WTC11 (cell line): ENCODE results near the gene P2RX1. TPM values are rescaled to one million over a fixed set of nuclear protein-coding genes. Genes with fewer than 3 reads are reported as not detected.

Experiments
- ATAC-seq: fragments of 200-7000 bp; cut with Tn5 transposase; 2 replicates; pipeline ENCODE4 v1.10.0; 2021; ENCODE audit warnings: mild to moderate bottlenecking, moderate library complexity
- CTCF ChIA-PET: fragments of 300-600 bp; sonication (Branson Sonifier 250); formaldehyde crosslinking; loops from one replicate; lab custom pipeline; 2021; ENCODE audit warnings: antibody characterized with exemption; lab: Charles Lee
- POLR2A ChIA-PET: fragments of 350-600 bp; sonication (Branson Sonifier 250); formaldehyde crosslinking; loops from one replicate; lab custom pipeline; 2021; ENCODE audit warnings: antibody characterized with exemption; lab: Charles Lee
- DNase-seq: peaks from one replicate; pipeline ENCODE4 v3.0.0; 2021; ENCODE audit warnings: low spot score
- H3K27ac Mint-ChIP-seq: 2 replicates; pipeline ENCODE4 v1.8.0; 2021; ENCODE audit warnings: mixed read lengths
- H3K27me3 Mint-ChIP-seq: 2 replicates; pipeline ENCODE4 v1.8.0; 2021; ENCODE audit warnings: low read depth, mild to moderate bottlenecking, moderate library complexity, mixed read lengths
- H3K36me3 Mint-ChIP-seq: 2 replicates; pipeline ENCODE4 v1.8.0; 2021; ENCODE audit warnings: mixed read lengths
- H3K4me1 Mint-ChIP-seq: 2 replicates; pipeline ENCODE4 v1.8.0; 2022; ENCODE audit warnings: mixed read lengths
- H3K4me3 Mint-ChIP-seq: 2 replicates; pipeline ENCODE4 v1.8.0; 2021; ENCODE audit warnings: mild to moderate bottlenecking, moderate library complexity, mixed read lengths
- H3K9me3 Mint-ChIP-seq: 2 replicates; pipeline ENCODE4 v1.8.0; 2021; ENCODE audit warnings: mixed read lengths
- EMX1 ChIP-seq: fragments of 250-450 bp; sonication (Bioruptor Pico); IDR thresholded peaks from 2 replicates; pipeline ENCODE4 v1.8.0; 2021; ENCODE audit warnings: mild to moderate bottlenecking
- FOXK1 ChIP-seq: sonication (generic); formaldehyde crosslinking; IDR thresholded peaks from 2 replicates; pipeline ENCODE4 v1.8.0; 2022; ENCODE audit warnings: mild to moderate bottlenecking, moderate library complexity, missing genetic modification reagents
- GABPB1 ChIP-seq: sonication (generic); formaldehyde crosslinking; IDR thresholded peaks from 2 replicates; pipeline ENCODE4 v1.8.1; 2023; ENCODE audit warnings: mild to moderate bottlenecking, missing genetic modification reagents
- MYBL2 ChIP-seq: sonication (generic); formaldehyde crosslinking; IDR thresholded peaks from 2 replicates; pipeline ENCODE4 v1.8.1; 2023; ENCODE audit warnings: mild to moderate bottlenecking, moderate library complexity, missing genetic modification reagents
- NFYB ChIP-seq: sonication (generic); formaldehyde crosslinking; conservative IDR thresholded peaks from 2 replicates; pipeline ENCODE4 v1.8.0; 2022; ENCODE audit warnings: low read depth, missing genetic modification reagents
- NR3C1 ChIP-seq: sonication (generic); formaldehyde crosslinking; conservative IDR thresholded peaks from 2 replicates; pipeline ENCODE4 v1.8.1; 2023; ENCODE audit warnings: low read depth, mild to moderate bottlenecking, missing genetic modification reagents
- PRRX2 ChIP-seq: fragments of 250-450 bp; sonication (Bioruptor Pico); IDR thresholded peaks from 2 replicates; pipeline ENCODE4 v1.8.0; 2021; ENCODE audit warnings: mild to moderate bottlenecking
- ZBTB21 ChIP-seq: sonication (generic); formaldehyde crosslinking; IDR thresholded peaks from 2 replicates; pipeline ENCODE4 v1.8.1; 2023; ENCODE audit warnings: mild to moderate bottlenecking, missing genetic modification reagents, borderline replicate concordance
- total RNA-seq: library from RNA; stranded (reverse); gene quantifications from 3 replicates; pipeline ENCODE4 v1.2.3, GENCODE V29; 2021
- TF ChIP-seq, protein P1 (sequence below): fragments of 250-450 bp; sonication (Bioruptor Pico); IDR thresholded peaks from 2 replicates; pipeline ENCODE4 v1.8.0; 2021; ENCODE audit warnings: mild to moderate bottlenecking
- TF ChIP-seq, protein P2 (sequence below): sonication (generic); formaldehyde crosslinking; IDR thresholded peaks from 2 replicates; pipeline ENCODE4 v1.8.0; 2022; ENCODE audit warnings: mild to moderate bottlenecking, missing genetic modification reagents
- TF ChIP-seq, protein P3 (sequence below): sonication (generic); formaldehyde crosslinking; IDR thresholded peaks from 2 replicates; pipeline ENCODE4 v1.8.0; 2023; ENCODE audit warnings: missing genetic modification reagents, mild to moderate bottlenecking, borderline replicate concordance
- TF ChIP-seq, protein P4 (sequence below): sonication (generic); formaldehyde crosslinking; IDR thresholded peaks from 2 replicates; pipeline ENCODE4 v1.8.0; 2023; ENCODE audit warnings: missing genetic modification reagents
- TF ChIP-seq, protein P5 (sequence below): sonication (generic); formaldehyde crosslinking; IDR thresholded peaks from 2 replicates; pipeline ENCODE4 v1.8.0; 2022; ENCODE audit warnings: mild to moderate bottlenecking, missing genetic modification reagents
- TF ChIP-seq, protein P6 (sequence below): sonication (generic); formaldehyde crosslinking; IDR thresholded peaks from 2 replicates; pipeline ENCODE4 v1.8.1; 2023; ENCODE audit warnings: mild to moderate bottlenecking, missing genetic modification reagents
- TF ChIP-seq, protein P7 (sequence below): sonication (generic); formaldehyde crosslinking; IDR thresholded peaks from 2 replicates; pipeline ENCODE4 v1.8.1; 2023; ENCODE audit warnings: mild to moderate bottlenecking, missing genetic modification reagents, borderline replicate concordance
- TF ChIP-seq, protein P8 (sequence below): sonication (generic); formaldehyde crosslinking; conservative IDR thresholded peaks from 2 replicates; pipeline ENCODE4 v1.8.1; 2022; ENCODE audit warnings: mild to moderate bottlenecking, missing genetic modification reagents

The P2RX1 gene
- total RNA-seq, 1 experiment from 2014 or later: 0.07 TPM

DNA sequence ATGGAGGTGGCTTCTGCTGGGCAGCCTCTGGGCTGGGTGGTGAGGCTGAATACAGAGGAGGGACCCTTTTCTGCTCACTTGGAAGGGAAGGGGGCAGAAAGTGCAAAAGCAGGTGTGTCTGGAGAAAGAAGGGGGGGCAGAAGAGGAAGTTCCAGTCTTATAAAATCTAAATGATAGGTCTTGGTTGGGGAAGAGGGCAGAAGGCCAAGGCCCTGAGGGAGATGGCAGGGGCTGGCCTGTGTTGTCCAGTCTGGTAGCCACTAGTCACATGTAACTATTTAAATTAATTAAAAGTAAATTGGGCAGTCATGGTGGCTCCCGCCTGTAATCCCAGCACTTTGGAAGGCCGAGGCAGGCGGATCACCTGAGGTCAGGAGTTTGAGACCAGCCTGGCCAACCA lies 20.9 kb downstream of the P2RX1 start (continued):
- TF ChIP-seq NR3C1 (no peak), MYBL2 (CRISPR knock-in tag) (no peak)
- TF ChIP-seq, protein P1, sequence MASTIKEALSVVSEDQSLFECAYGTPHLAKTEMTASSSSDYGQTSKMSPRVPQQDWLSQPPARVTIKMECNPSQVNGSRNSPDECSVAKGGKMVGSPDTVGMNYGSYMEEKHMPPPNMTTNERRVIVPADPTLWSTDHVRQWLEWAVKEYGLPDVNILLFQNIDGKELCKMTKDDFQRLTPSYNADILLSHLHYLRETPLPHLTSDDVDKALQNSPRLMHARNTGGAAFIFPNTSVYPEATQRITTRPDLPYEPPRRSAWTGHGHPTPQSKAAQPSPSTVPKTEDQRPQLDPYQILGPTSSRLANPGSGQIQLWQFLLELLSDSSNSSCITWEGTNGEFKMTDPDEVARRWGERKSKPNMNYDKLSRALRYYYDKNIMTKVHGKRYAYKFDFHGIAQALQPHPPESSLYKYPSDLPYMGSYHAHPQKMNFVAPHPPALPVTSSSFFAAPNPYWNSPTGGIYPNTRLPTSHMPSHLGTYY (CRISPR knock-in tag): no peak

DNA sequence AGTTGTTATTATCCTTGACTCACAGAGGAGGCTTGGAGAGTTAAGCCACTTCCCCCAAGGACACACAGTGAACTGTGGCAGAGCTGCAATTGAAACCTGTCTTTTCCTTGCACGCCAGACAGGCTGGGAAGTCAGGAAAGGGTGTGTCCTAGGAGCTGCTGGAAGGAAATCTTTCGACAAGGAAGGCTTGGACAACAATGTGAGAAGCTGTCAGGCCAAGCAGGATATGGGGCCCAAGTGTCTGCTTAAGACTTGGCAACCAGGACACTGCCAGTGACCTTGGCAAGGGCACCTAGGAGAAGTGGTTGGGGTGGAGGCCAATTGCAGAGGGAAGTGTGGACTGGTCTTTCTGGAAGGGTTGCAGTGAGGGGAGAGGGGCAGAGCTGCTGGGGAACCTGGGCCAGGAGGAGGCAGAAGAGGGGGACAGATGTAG lies 21.3 kb downstream of the P2RX1 start:
- peaks cover 26% of the 10 kb centered on the region for H3K4me1 Mint-ChIP-seq
- DNase-seq: no peak
- POLR2A ChIA-PET: no interaction called here
- H3K27ac Mint-ChIP-seq: no peak overlapping the region
- TF ChIP-seq, protein P2, sequence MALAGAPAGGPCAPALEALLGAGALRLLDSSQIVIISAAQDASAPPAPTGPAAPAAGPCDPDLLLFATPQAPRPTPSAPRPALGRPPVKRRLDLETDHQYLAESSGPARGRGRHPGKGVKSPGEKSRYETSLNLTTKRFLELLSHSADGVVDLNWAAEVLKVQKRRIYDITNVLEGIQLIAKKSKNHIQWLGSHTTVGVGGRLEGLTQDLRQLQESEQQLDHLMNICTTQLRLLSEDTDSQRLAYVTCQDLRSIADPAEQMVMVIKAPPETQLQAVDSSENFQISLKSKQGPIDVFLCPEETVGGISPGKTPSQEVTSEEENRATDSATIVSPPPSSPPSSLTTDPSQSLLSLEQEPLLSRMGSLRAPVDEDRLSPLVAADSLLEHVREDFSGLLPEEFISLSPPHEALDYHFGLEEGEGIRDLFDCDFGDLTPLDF: no peak
- TF ChIP-seq ZBTB21 (CRISPR knock-in tag) (no peak), EMX1 (CRISPR knock-in tag) (no peak), FOXK1 (CRISPR knock-in tag) (no peak), NFYB (no peak), GABPB1 (CRISPR knock-in tag) (no peak), PRRX2 (no peak)
- TF ChIP-seq, protein P3, sequence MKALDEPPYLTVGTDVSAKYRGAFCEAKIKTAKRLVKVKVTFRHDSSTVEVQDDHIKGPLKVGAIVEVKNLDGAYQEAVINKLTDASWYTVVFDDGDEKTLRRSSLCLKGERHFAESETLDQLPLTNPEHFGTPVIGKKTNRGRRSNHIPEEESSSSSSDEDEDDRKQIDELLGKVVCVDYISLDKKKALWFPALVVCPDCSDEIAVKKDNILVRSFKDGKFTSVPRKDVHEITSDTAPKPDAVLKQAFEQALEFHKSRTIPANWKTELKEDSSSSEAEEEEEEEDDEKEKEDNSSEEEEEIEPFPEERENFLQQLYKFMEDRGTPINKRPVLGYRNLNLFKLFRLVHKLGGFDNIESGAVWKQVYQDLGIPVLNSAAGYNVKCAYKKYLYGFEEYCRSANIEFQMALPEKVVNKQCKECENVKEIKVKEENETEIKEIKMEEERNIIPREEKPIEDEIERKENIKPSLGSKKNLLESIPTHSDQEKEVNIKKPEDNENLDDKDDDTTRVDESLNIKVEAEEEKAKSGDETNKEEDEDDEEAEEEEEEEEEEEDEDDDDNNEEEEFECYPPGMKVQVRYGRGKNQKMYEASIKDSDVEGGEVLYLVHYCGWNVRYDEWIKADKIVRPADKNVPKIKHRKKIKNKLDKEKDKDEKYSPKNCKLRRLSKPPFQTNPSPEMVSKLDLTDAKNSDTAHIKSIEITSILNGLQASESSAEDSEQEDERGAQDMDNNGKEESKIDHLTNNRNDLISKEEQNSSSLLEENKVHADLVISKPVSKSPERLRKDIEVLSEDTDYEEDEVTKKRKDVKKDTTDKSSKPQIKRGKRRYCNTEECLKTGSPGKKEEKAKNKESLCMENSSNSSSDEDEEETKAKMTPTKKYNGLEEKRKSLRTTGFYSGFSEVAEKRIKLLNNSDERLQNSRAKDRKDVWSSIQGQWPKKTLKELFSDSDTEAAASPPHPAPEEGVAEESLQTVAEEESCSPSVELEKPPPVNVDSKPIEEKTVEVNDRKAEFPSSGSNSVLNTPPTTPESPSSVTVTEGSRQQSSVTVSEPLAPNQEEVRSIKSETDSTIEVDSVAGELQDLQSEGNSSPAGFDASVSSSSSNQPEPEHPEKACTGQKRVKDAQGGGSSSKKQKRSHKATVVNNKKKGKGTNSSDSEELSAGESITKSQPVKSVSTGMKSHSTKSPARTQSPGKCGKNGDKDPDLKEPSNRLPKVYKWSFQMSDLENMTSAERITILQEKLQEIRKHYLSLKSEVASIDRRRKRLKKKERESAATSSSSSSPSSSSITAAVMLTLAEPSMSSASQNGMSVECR (CRISPR knock-in tag): no peak
- TF ChIP-seq, protein P4, sequence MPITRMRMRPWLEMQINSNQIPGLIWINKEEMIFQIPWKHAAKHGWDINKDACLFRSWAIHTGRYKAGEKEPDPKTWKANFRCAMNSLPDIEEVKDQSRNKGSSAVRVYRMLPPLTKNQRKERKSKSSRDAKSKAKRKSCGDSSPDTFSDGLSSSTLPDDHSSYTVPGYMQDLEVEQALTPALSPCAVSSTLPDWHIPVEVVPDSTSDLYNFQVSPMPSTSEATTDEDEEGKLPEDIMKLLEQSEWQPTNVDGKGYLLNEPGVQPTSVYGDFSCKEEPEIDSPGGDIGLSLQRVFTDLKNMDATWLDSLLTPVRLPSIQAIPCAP: no peak
- TF ChIP-seq, protein P5, sequence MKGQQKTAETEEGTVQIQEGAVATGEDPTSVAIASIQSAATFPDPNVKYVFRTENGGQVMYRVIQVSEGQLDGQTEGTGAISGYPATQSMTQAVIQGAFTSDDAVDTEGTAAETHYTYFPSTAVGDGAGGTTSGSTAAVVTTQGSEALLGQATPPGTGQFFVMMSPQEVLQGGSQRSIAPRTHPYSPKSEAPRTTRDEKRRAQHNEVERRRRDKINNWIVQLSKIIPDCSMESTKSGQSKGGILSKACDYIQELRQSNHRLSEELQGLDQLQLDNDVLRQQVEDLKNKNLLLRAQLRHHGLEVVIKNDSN (CRISPR knock-in tag): no peak
- TF ChIP-seq, protein P6, sequence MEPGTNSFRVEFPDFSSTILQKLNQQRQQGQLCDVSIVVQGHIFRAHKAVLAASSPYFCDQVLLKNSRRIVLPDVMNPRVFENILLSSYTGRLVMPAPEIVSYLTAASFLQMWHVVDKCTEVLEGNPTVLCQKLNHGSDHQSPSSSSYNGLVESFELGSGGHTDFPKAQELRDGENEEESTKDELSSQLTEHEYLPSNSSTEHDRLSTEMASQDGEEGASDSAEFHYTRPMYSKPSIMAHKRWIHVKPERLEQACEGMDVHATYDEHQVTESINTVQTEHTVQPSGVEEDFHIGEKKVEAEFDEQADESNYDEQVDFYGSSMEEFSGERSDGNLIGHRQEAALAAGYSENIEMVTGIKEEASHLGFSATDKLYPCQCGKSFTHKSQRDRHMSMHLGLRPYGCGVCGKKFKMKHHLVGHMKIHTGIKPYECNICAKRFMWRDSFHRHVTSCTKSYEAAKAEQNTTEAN (CRISPR knock-in tag): no peak
- TF ChIP-seq, protein P7, sequence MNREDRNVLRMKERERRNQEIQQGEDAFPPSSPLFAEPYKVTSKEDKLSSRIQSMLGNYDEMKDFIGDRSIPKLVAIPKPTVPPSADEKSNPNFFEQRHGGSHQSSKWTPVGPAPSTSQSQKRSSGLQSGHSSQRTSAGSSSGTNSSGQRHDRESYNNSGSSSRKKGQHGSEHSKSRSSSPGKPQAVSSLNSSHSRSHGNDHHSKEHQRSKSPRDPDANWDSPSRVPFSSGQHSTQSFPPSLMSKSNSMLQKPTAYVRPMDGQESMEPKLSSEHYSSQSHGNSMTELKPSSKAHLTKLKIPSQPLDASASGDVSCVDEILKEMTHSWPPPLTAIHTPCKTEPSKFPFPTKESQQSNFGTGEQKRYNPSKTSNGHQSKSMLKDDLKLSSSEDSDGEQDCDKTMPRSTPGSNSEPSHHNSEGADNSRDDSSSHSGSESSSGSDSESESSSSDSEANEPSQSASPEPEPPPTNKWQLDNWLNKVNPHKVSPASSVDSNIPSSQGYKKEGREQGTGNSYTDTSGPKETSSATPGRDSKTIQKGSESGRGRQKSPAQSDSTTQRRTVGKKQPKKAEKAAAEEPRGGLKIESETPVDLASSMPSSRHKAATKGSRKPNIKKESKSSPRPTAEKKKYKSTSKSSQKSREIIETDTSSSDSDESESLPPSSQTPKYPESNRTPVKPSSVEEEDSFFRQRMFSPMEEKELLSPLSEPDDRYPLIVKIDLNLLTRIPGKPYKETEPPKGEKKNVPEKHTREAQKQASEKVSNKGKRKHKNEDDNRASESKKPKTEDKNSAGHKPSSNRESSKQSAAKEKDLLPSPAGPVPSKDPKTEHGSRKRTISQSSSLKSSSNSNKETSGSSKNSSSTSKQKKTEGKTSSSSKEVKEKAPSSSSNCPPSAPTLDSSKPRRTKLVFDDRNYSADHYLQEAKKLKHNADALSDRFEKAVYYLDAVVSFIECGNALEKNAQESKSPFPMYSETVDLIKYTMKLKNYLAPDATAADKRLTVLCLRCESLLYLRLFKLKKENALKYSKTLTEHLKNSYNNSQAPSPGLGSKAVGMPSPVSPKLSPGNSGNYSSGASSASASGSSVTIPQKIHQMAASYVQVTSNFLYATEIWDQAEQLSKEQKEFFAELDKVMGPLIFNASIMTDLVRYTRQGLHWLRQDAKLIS: no peak
- TF ChIP-seq, protein P8, sequence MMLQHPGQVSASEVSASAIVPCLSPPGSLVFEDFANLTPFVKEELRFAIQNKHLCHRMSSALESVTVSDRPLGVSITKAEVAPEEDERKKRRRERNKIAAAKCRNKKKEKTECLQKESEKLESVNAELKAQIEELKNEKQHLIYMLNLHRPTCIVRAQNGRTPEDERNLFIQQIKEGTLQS (CRISPR knock-in tag): no peak
- peaks cover 7% of the 10 kb centered on the region; the same call in 1 of the 2 replicates for H3K27me3 Mint-ChIP-seq
- no peak overlapping the region for H3K4me3 Mint-ChIP-seq
- no peaks in the 10 kb centered on the region for H3K36me3 Mint-ChIP-seq
- CTCF ChIA-PET: interaction anchor here (0.5 to 2.9 kb wide), 5 partner anchors 19 to 737 kb away, joined by 3 to 22 read pairs (median 4); partner anchors contain the start of gene NCBP3
- no peak for ATAC-seq
- no peaks in the 10 kb centered on the region for H3K9me3 Mint-ChIP-seq
